NCI-H1436 (cell line): ENCODE results near the gene TLDC2.
A peak's percentile ranks its signal among the peaks of the same experiment; 100 is the strongest.
"Not testable (repeated sequence)": the region's sequence is repeated elsewhere in the genome, so short reads cannot be mapped to it uniquely, and the experiment has no call there.

Source experiments
- DNase-seq: peaks from one replicate; lab custom pipeline; 2025; lab: John Stamatoyannopoulos, UW

Gene TLDC2

GRCh38 chr20:36875702-36876472, at the start of gene TLDC2:
Gene TLDC2, plus strand, starts transcription at chr20:36876138. Its CDS starts 37 bp downstream, at chr20:36876175.
- DNase-seq = no peak

- DNase-seq = no peak
Observed at GRCh38 chr20:36826554-36827244, 49.2 kb upstream of the TLDC2 start.

GRCh38 chr20:36827541-36828279, 48.2 kb upstream of the TLDC2 start:
- DNase-seq = no peak

- DNase-seq = no peak
Observed at GRCh38 chr20:36830791-36831691, 44.9 kb upstream of the TLDC2 start.

GRCh38 chr20:36832791-36833190, 43.1 kb upstream of the TLDC2 start:
- DNase-seq = no peak

GRCh38 chr20:36833275-36834020, 42.5 kb upstream of the TLDC2 start:
- no peak for DNase-seq

- no peak for DNase-seq
Observed at GRCh38 chr20:36835025-36835424, 40.9 kb upstream of the TLDC2 start.

GRCh38 chr20:36835453-36836198, 40.3 kb upstream of the TLDC2 start:
- peak; percentile 91 for DNase-seq

- peak; percentile 37 for DNase-seq
Observed at GRCh38 chr20:36836591-36837269, 39.2 kb upstream of the TLDC2 start.

GRCh38 chr20:36838376-36838775, 37.6 kb upstream of the TLDC2 start:
- DNase-seq = not testable (repeated sequence)

GRCh38 chr20:36839150-36839549, 36.8 kb upstream of the TLDC2 start:
- DNase-seq = no peak

- DNase-seq = not testable (repeated sequence)
Observed at GRCh38 chr20:36841030-36841429, 34.9 kb upstream of the TLDC2 start.

- DNase-seq = peak; percentile 31
Observed at GRCh38 chr20:36845288-36845971, 30.5 kb upstream of the TLDC2 start.

- no peak for DNase-seq
Observed at GRCh38 chr20:36847009-36847709, 28.8 kb upstream of the TLDC2 start.

GRCh38 chr20:36847710-36848040, 28.3 kb upstream of the TLDC2 start:
- DNase-seq = no peak

- DNase-seq = no peak
Observed at GRCh38 chr20:36848078-36848660, 27.8 kb upstream of the TLDC2 start.

GRCh38 chr20:36848677-36849076, 27.3 kb upstream of the TLDC2 start:
- DNase-seq = no peak
